GM19035 (cell line): ENCODE results near the gene SNRPA1.

Experiments
- ATAC-seq: cut with Tn5 transposase; IDR thresholded peaks from one replicate; pipeline ENCODE4 v1.9.1; 2021; ENCODE audit not compliant: unreplicated experiment

SNRPA1 gene

DNA sequence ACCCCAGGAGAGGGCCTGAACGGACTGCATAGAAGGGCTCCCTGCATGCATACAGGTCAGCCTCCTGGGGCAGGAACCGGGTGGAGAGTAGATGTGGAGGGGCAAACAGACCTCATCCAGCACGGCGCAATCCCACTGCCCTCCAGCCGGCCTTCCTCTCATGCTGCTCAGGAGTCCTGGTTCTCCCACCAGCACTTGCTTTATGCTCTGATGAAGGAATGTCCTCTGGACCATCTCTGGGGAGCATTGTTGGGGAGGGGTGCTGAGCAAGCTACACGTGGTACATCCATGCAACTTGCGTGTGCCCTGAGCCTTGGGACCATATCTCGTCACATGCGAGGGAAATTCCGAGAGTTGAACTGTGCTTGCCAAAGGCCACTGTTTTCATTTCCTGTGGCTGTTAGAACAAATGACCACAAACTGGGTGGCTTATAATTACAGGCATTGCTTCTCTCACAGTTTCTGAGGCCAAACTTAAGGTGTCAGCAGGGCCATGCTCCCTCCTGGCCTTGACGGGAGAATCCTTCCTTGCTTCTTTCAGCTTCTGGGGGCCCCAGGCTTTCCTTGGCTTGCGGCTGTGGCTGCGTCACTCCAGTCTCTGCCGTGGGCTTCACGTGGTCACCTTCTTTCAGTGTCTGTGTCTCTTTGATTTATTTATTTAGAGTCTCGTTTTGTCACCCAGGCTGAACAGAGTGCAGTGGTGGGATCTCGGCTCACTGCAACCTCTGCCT is 30.0 kb downstream of the SNRPA1 start:
- peak; percentile 46 for ATAC-seq

GRCh38 chr15:101264011-101264410 is 31.0 kb downstream of the SNRPA1 start:
- ATAC-seq, result no peak

GRCh38 chr15:101262551-101262950 is 32.5 kb downstream of the SNRPA1 start:
- ATAC-seq, result no peak

GRCh38 chr15:101258238-101259144 is 36.6 kb downstream of the SNRPA1 start:
- ATAC-seq, result no peak

DNA sequence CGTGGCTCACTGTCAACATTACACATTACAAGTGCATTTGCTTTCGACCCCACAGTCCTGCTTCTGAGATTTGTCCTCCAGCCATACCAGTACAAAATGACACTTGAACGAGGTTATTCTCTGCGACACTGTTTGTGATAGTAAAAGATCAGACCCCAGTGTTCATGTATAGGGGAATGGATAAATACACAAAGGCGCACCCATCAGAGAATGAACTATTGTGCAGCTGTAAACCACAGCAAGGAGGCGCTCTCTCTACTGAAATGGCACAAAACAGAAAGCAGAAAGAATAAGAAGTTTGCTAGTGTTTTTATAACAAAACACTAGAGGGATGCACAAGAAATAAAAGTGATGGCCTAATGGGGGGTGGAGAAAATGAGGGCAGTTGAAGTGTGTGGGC is 38.3 kb downstream of the SNRPA1 start:
- ATAC-seq, result no peak

GRCh38 chr15:101255615-101256241 is 39.3 kb downstream of the SNRPA1 start:
- no peak for ATAC-seq

DNA sequence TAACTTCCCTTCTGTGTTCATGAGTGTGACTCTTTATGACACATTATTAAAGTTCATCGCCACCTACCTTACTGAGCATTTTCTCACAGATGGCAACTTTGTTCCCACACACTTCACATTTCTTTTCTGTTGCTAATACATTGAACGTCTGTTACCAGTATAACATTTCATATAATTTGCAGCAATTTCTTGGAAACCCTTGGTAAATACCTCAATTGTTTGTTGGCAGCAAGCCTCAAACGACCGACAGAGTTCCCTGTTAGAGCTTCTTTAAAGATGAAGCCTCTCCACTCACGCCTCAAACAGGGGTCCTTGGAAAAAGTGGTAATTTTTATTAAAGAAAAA is 40.0 kb downstream of the SNRPA1 start:
- no peak for ATAC-seq

DNA sequence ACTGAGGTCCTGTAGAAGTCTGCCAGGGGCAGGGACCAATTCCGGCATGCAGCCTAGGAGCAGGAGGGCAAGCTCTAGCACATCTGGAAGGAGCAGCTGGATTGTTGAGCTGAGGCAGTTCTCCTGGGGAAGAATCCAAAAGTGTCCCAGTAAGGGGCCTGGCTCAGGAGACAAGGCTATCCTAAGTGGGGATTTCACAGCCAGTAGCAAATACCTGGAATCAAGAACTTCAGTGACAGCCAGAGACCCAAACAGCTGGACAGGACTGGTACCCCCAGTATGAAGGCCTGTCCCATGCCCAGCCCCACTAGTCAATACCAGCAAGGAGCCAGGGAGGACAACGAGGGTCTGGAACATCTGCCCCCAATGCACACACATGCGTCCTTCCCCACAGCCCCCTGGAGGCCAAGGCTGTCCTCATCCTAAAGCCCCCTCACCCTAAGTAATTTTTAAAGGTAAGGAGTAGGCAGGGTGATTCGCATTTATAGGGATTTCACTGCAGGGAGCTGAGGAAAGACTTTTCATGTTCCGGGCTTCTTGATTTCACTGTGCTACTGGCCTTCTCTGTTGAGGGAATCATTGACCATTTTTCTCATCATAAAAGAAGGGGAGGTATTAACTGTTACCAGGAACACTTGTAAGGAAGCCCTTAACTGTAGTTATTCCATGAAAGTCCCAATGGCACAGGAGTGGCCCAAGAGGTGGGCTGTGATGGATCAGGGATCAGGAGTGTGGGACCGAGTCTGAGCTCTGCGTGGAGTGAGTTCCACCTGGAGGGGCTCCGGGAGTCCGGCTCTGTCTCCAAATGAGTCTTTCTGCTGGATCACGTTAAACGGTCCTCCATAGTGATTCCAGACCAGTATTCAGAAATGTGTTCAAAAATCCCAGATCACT is 40.6 kb downstream of the SNRPA1 start:
- ATAC-seq, result no peak

DNA sequence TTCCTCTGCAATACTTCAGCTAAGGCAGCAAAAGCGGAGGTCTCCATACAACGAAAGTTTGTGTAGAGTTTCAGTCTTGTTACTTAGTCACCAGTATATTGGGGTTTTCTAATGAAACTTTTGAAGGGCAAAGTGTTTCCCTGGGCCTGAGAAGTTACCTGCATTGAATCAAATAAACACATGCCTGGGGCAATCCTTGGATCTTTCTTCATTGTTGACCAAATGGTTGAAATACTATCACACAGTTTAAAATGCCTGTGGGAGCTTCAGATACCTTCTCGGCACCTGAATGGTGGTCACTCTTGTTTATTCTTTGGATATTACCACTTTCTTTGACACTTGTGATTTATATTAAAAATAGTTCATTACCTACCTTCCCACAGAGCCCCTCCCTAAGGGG is 42.2 kb downstream of the SNRPA1 start:
- ATAC-seq, result no peak

- peak; percentile 78 for ATAC-seq
These were observed 42.9 kb downstream of the SNRPA1 start, which contains the start of gene CHSY1 for GRCh38 chr15:101251830-101252820. Gene CHSY1, minus strand, starts transcription at chr15:101252048. Its CDS starts 592 bp downstream, at chr15:101251456.

DNA sequence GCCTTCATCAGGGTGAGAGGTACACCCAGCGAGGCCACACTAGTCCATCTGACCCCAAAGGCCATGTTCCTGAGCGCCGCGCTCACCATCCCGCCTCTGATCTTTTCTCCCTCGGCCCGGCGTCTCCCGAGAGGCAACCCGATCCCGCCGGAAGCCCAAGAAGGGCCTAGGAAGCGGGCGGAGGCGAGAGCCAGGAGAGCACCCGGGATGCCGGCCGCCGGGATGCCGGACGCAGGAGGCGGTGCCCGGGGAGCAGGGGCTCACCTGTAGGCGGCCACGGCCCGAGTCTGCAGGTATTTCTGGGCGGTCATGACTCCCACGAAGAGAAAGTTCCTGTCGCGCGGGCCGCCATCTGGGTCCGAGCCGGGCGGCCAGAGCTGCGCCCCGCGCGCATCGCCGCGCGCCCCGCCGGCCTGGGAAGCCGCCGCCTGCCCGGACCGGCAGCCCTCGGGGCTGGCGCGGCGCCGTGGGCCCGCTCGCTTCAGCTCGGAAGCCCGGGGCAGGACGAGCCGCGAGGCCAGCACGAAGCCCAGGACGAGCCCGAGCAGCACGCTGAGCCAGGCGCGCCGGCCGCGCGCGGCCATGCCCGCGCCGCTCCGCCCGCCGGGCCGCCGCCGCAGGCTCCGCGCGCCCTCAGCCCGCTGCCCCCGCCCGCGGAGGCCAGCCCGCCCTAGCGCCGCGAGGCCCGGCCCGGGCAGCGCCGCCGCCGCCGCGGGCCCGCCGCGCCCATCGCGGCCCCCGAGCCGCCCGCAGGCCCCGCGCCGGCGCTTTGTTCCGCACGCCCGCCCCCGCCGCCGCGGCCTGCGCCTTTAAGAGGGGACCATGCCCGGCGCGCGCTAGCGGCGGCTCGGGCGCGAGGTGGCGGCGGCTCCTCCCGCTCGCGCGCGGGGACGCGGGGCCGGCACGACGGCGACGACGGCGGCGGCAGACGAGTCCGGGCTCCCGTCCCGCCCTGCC is 43.9 kb downstream of the SNRPA1 start:
- peak; percentile 40 for ATAC-seq

GRCh38 chr15:101250341-101250831 is 44.7 kb downstream of the SNRPA1 start:
- no peak for ATAC-seq

DNA sequence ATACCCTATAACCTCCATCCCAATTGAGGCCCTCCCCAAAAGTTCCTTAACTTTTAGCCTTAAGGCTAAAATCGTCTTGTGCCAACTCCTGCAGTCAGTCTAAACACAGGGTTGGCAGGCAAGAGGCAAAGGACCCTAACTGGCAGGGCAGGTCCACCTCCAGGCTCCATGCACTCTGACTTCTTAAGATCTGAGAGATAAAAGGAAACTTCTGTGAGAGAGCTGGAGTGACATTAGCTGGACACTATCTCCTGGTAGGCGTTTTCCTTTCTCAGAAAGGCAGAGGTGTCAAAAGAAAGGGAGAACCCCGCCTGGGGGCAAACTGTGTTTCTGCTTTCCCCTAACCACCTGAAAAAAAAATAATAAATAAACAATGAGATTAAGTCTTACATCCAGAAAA is 46.8 kb downstream of the SNRPA1 start:
- ATAC-seq, result no peak

DNA sequence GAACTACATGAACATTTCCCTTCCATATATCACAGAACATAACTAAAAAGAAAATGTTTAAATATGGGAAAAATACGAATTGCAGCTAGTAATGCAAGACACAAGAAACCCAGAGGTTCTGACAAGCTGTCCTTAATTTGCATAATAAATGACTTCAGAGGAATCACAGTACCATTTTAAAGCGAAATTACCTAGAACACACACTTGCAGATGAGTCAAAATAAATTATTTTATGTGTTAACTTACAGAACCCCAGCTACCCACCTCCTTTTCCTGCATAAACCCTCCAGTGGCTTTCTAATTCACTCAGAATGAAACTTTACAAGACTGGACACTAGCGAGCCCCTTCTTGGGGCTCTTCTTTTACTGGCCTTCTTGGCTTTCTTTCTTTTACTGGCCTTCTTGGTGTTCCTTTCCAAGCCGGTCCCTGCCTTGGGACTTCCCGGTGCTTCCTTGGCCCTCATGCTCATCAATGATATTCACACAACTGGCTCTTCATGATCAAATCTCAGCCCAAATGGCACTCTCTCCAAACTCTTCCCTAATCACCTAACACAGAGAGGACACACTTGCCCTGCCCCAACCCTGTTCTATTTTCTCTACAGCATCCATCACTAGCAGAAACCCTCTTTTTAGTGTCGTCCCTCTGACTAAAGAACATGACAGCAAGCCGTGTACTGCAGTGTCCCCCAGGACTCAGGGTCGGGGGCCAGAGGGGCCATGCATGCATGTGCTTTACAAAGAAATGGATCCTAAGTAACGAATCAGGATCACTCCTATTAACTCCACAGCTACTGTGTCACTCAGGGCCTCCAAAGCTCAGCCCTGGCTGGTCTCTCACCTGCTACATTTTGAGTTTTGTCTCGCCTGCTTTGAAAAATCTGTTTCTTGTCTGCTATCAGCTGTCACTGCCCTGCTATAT is 48.0 kb downstream of the SNRPA1 start:
- no peak for ATAC-seq

- ATAC-seq, result no peak
These were observed 48.7 kb downstream of the SNRPA1 start for GRCh38 chr15:101246391-101246790.

DNA sequence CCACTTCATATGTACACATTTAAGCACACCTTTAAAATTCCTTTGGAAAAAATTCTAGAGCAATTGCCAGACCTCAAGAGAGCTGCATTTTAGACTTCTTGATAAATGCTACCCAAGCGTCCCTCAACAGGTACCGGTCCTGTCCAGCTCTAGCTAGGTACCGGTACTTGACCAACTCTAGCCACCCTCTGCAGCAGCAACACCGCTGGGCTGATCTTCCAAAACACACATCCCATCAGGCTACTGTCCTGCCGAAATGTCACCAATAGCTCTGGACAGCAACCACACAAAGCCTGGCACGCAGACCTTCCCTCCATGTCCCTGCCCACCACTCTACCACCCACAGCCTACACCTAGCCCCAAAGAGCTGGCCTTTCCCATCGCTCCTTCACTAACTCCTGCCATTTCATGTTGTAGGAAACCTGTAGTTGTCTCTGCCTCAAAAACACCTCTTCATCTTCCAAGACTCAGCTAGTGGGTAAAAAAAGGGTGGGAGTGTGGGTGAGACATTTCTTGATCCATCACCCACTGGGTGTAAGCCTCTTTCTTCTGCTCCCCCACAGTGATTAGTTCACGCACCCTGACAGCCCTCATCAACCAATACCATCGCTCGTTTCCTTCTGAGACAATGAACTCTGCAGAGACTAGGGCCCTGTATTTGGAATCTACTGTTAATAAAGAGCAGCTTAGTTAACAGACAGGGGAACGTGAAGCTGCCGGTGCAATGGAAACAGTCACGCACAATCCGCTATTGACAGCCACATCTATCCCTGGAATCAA is 50.0 kb downstream of the SNRPA1 start:
- no peak for ATAC-seq
